SU-DHL-6 (cell line): ENCODE results near the gene AMMECR1L.

Experiments
- H2AFZ ChIP-seq: fragments of 200-600 bp; sonication (generic); 2 replicates; pipeline ENCODE4 v1.6.1; 2014; ENCODE audit warnings: low read depth, mild to moderate bottlenecking, moderate library complexity, mixed read lengths, antibody characterized with exemption, low read length; ENCODE audit not compliant: severe bottlenecking
- H3F3A ChIP-seq: fragments of 200-600 bp; shearing (Covaris generic); 2 replicates; pipeline ENCODE4 v1.6.0; 2016; ENCODE audit warnings: antibody characterized with exemption, mild to moderate bottlenecking; ENCODE audit not compliant: insufficient read depth
- H3K27ac ChIP-seq: fragments of 200-600 bp; sonication (generic); 2 replicates; pipeline ENCODE4 v1.5.1; 2016; ENCODE audit warnings: low read depth, mild to moderate bottlenecking, low read length, moderate library complexity, mixed read lengths
- H3K27me3 ChIP-seq: fragments of 200-600 bp; sonication (generic), shearing (Covaris generic); 2 replicates; pipeline ENCODE4 v1.6.0; 2014; ENCODE audit warnings: mild to moderate bottlenecking, low read length
- H3K36me3 ChIP-seq: fragments of 200-600 bp; sonication (generic); 2 replicates; pipeline ENCODE4 v1.6.1; 2014; ENCODE audit warnings: mild to moderate bottlenecking, low read length, mixed read lengths
- H3K4me2 ChIP-seq: fragments of 300-600, 200-600 bp; shearing (Covaris generic), sonication (generic); 2 replicates; pipeline ENCODE4 v1.6.0; 2014; ENCODE audit warnings: low read length, low read depth, mild to moderate bottlenecking; ENCODE audit not compliant: poor library complexity, severe bottlenecking
- H3K4me3 ChIP-seq: fragments of 200-600 bp; sonication (generic); 2 replicates; pipeline ENCODE4 v1.5.1; 2014; ENCODE audit warnings: antibody characterized with exemption, low read length, mild to moderate bottlenecking, mixed read lengths; ENCODE audit not compliant: insufficient read depth, poor library complexity, severe bottlenecking
- H3K79me2 ChIP-seq: fragments of 200-600 bp; sonication (generic); 2 replicates; pipeline ENCODE4 v1.6.1; 2014; ENCODE audit warnings: mild to moderate bottlenecking, low read length, moderate library complexity; ENCODE audit not compliant: insufficient read depth
- H3K9ac ChIP-seq: fragments of 200-600 bp; sonication (generic); 2 replicates; pipeline ENCODE4 v1.7.0; 2014; ENCODE audit warnings: mild to moderate bottlenecking, low read length
- H3K9me2 ChIP-seq: fragments of 200-600 bp; sonication (generic); replicated peaks from 2 replicates; pipeline ENCODE4 v1.6.1; 2014; ENCODE audit warnings: low read length; ENCODE audit not compliant: insufficient read depth
- H3K9me3 ChIP-seq: fragments of 200-600 bp; sonication (generic); 2 replicates; pipeline ENCODE4 v1.6.1; 2014; ENCODE audit warnings: low read length, mixed read lengths; ENCODE audit not compliant: insufficient read depth
- H4K20me1 ChIP-seq: fragments of 200-600 bp; sonication (generic); 2 replicates; pipeline ENCODE4 v1.6.1; 2014; ENCODE audit warnings: low read depth, mild to moderate bottlenecking, antibody characterized with exemption, low read length, moderate library complexity, mixed read lengths
- EZH2phosphoT487 ChIP-seq: fragments of 200-600 bp; sonication (generic), shearing (Covaris generic); conservative IDR thresholded peaks from 2 replicates; pipeline ENCODE4 v1.6.1; 2018; ENCODE audit warnings: mild to moderate bottlenecking, antibody characterized with exemption, low read length, moderate library complexity, mixed read lengths
- TF ChIP-seq, protein P1 (sequence below): fragments of 200-600 bp; sonication (generic); IDR thresholded peaks from one replicate; pipeline ENCODE4 v1.5.1; 2017; ENCODE audit warnings: antibody characterized with exemption, mild to moderate bottlenecking, low read length, moderate library complexity; ENCODE audit not compliant: insufficient read depth, poor library complexity, severe bottlenecking

The AMMECR1L gene

GRCh38 chr2:127872354-127872753 lies 13.4 kb downstream of the AMMECR1L start:
- Histone ChIP-seq H3K9ac (no peak overlapping the region), H2AFZ (no peak overlapping the region), H3K4me3 (no peak overlapping the region), H3K36me3 (peaks cover 11% of the 10 kb centered on the region; the same call in 1 of the 2 replicates), H3F3A (no peaks in the 10 kb centered on the region), H4K20me1 (no peaks in the 10 kb centered on the region), H3K79me2 (peaks cover 34% of the 10 kb centered on the region), H3K9me3 (no peaks in the 10 kb centered on the region), H3K27ac (no peak overlapping the region), H3K4me2 (no peak overlapping the region), H3K27me3 (no peaks in the 10 kb centered on the region), H3K9me2 (no peaks in the 10 kb centered on the region)
- TF ChIP-seq, protein P1, sequence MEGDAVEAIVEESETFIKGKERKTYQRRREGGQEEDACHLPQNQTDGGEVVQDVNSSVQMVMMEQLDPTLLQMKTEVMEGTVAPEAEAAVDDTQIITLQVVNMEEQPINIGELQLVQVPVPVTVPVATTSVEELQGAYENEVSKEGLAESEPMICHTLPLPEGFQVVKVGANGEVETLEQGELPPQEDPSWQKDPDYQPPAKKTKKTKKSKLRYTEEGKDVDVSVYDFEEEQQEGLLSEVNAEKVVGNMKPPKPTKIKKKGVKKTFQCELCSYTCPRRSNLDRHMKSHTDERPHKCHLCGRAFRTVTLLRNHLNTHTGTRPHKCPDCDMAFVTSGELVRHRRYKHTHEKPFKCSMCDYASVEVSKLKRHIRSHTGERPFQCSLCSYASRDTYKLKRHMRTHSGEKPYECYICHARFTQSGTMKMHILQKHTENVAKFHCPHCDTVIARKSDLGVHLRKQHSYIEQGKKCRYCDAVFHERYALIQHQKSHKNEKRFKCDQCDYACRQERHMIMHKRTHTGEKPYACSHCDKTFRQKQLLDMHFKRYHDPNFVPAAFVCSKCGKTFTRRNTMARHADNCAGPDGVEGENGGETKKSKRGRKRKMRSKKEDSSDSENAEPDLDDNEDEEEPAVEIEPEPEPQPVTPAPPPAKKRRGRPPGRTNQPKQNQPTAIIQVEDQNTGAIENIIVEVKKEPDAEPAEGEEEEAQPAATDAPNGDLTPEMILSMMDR, result no peak
- no peak for TF ChIP-seq EZH2phosphoT487

DNA sequence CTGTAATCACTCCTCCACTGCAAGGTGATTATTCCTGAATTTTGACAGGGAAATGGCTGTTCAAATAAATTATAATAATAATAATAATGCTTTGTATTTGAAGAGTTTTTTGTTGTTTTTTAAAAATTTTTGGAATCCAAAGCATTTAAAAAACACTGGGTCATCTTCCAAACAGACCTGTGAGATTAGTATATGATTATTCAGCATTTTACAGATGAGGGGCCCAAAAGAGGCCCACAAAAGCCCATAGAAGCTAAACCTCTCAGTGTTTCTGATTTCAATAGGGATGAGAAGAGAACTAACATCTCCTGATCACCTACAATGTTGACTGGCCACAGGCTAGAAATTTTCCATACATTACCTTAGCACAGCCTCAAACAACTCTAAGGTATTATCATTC lies 19.8 kb downstream of the AMMECR1L start:
- no peak overlapping the region for H3K9ac ChIP-seq
- TF ChIP-seq EZH2phosphoT487, result no peak
- TF ChIP-seq, protein P1, result no peak
- no peaks in the 10 kb centered on the region for H3K27me3 ChIP-seq
- H3K4me2 ChIP-seq, result no peak overlapping the region
- H3K9me2 ChIP-seq, result no peaks in the 10 kb centered on the region
- H4K20me1 ChIP-seq, result no peaks in the 10 kb centered on the region
- no peak overlapping the region for H2AFZ ChIP-seq
- no peak overlapping the region for H3K4me3 ChIP-seq
- peaks cover 11% of the 10 kb centered on the region for H3F3A ChIP-seq
- no peaks in the 10 kb centered on the region for H3K9me3 ChIP-seq
- peaks cover 16% of the 10 kb centered on the region; the same call in 1 of the 2 replicates for H3K36me3 ChIP-seq
- no peak overlapping the region for H3K27ac ChIP-seq
- H3K79me2 ChIP-seq, result no peaks in the 10 kb centered on the region

GRCh38 chr2:127864877-127865276 lies 20.9 kb downstream of the AMMECR1L start:
- H3K27me3 ChIP-seq, result no peaks in the 10 kb centered on the region
- H3K4me2 ChIP-seq, result no peak overlapping the region
- no peak overlapping the region for H3K9ac ChIP-seq
- no peaks in the 10 kb centered on the region for H4K20me1 ChIP-seq
- H3K9me3 ChIP-seq, result no peaks in the 10 kb centered on the region
- no peaks in the 10 kb centered on the region for H3K9me2 ChIP-seq
- no peaks in the 10 kb centered on the region for H3K79me2 ChIP-seq
- peaks cover 16% of the 10 kb centered on the region; the same call in 1 of the 2 replicates for H3K36me3 ChIP-seq
- no peak overlapping the region for H3K27ac ChIP-seq
- TF ChIP-seq EZH2phosphoT487, result no peak
- TF ChIP-seq, protein P1, result no peak
- peaks cover 22% of the 10 kb centered on the region for H3F3A ChIP-seq
- no peak overlapping the region for H2AFZ ChIP-seq
- no peak overlapping the region for H3K4me3 ChIP-seq

DNA sequence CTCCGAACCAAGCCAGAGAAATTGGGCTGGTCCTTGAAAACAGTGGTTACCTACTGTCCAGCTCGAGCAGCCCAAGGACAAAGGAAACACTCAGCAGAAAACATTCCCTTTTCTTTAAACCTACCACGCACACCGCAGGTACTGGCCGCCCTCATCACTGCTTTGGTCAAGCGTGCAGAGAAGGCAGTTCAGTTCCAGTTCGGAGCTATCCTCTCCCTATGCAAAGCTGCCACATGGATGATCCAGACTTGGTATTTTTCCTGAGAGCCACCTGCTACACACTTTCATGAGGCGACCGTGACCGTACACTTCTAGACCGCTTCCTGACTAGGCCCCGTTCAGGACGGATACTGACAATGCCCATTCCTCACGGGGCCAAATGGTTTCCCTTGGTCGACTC lies 23.5 kb downstream of the AMMECR1L start:
- Histone ChIP-seq H3K36me3 (peaks cover 8% of the 10 kb centered on the region; the same call in 1 of the 2 replicates), H3K4me2 (no peak overlapping the region), H3F3A (peaks cover 24% of the 10 kb centered on the region), H2AFZ (no peak overlapping the region), H3K27me3 (no peaks in the 10 kb centered on the region), H4K20me1 (no peaks in the 10 kb centered on the region), H3K4me3 (no peak overlapping the region), H3K27ac (no peak overlapping the region), H3K9me2 (no peaks in the 10 kb centered on the region), H3K9me3 (no peaks in the 10 kb centered on the region), H3K9ac (no peak overlapping the region), H3K79me2 (peaks cover 6% of the 10 kb centered on the region)
- TF ChIP-seq, protein P1, result no peak
- no peak for TF ChIP-seq EZH2phosphoT487
